Anterior cingulate cortex (tissue), 58 donors: ENCODE data around the gene HACE1.
"Not testable (repeated sequence)": the region's sequence is repeated elsewhere in the genome, so short reads cannot be mapped to it uniquely, and the experiment has no call there.

Experiments used
- DNase-seq, 58 donors: peaks; one replicate each; lab custom pipeline; 2025; lab: John Stamatoyannopoulos, UW

Gene HACE1

DNA sequence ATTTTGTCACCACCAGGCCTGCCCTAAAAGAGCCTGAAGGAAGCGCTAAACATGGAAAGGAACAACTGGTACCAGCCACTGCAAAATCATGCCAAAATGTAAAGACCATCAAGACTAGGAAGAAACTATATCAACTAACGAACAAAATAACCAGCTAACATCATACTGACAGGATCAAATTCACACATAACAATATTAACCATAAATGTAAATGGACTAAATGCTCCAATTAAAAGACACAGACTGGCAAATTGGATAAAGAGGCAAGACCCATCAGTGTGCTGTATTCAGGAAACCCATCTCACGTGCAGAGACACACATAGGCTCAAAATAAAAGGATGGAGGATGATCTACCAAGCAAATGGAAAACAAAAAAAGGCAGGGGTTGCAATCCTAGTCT, 120.6 kb downstream of the HACE1 start:
- DNase-seq = not testable (repeated sequence)

DNA sequence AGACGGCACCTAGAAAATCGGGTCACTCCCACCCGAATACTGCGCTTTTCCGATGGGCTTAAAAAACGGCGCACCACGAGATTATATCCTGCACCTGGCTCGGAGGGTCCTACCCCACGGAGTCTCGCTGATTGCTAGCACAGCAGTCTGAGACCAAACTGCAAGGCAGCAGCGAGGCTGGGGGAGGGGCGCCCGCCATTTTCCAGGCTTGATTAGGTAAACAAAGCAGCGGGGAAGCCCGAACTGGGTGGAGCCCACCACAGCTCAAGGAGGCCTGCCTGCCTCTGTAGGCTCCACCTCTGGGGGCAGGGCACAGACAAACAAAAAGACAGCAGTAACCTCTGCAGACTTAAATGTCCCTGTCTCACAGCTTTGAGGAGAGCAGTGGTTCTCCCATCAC, 122.2 kb downstream of the HACE1 start:
- DNase-seq = not testable (repeated sequence)

DNA sequence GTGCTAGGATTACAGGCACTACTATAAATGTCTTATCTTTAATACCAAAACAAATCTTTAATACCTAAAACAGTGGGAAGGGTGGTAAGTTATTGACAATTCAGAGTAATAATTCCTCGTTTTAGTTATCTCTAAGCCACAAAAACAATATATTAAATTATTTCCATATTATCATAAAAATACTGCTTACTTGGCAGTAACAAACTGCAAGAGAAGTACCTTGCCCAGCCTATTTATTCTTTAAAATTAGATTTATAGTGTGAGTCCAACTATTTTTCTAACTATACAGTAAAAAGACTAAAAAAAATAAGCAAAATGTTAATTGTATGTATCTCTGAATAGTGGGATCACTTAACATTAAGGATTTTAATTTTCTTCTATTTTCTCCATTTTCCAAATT, 123.2 kb downstream of the HACE1 start:
- DNase-seq = no peak

DNA sequence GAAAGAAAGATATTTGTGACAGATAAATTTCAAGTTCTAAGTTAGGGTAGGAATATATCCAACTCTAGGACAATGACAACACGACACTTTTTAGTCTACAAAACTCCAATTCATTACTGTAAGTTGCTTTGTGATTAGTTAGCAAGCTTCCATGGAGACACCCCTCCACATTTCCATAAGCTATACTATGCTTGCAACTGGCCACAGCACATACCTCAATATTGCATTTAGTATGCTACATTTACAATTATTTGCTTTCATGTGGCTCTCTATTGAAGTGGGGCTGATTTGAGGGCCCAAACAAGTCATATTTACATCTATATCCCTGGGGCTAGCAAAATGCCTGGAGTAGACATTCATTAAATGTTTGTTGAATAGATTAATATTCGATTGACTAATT, 129.3 kb downstream of the HACE1 start:
- DNase-seq = no peak

DNA sequence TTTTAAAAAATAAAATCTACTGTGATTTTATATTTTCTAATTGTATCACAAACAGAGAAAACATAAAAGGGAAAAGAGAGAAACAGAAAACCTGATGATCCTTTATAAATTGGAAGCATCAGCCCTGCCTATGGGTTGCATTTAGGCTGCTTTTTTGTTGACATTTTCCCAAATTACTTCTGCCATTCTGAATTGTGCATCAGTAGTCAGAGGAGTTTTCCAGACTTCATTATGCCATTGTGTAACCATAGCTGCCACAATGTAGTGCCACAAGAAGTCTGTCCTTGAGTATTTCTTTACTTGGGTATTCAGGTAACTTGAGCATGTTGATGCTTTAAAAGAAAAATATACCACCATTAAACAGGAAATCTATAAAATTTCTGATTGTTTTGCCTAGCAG, 130.3 kb downstream of the HACE1 start:
- DNase-seq = no peak

DNA sequence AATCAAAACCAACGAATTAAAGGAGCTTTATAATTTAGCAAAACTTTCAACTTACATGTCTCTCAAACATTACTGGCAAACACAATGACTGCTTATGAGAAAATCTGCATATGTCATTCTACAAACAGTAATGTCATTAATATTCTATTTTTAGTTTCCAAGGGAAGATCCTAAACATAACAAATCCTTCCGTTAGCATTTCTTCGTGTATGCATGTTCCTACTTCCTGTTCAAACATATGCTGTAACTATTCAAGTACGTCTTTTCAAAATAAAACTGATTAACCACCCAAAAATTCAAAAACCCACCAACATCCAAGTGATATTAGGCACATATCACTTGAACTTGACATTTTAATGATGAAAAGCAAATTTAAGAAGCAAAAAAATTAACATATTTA, 131.3 kb downstream of the HACE1 start:
- DNase-seq = no peak

DNA sequence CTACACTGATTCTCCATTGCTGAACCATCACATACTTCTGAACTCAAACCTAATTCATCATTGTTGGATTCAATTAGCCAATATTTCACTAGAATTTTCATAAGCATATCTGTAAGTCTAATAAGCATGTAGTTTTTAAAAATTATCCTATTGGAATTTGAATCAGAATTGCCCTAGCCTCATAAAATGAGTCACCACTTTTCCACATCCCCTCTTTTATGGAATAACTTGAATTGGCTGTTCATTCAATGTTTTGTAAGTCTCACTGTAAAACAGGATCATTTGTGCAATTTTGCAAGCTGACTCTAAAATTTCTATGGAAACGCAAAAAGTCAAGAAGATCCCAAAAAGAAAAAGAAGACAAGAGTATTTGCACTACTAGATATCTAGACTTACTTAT, 141.0 kb downstream of the HACE1 start:
- DNase-seq = no peak

DNA sequence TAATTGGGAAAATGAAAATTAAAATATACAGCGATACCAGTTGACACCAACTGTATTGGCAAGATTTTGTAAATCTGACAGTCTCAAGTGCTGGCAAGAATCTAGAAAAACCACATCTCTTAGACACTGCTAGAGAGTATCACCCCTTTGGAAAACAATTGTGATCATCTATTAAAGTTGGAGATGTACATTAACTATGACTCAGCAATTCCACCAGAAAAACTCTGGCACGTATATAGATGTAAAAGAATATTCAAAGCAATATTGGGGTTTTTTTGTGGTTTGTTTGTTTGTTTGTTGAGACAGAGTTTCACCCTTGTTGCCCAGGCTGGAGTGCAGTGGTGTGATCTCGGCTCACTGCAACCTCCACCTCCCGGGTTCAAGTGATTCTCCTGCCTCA, 142.9 kb downstream of the HACE1 start:
- no peak for DNase-seq

DNA sequence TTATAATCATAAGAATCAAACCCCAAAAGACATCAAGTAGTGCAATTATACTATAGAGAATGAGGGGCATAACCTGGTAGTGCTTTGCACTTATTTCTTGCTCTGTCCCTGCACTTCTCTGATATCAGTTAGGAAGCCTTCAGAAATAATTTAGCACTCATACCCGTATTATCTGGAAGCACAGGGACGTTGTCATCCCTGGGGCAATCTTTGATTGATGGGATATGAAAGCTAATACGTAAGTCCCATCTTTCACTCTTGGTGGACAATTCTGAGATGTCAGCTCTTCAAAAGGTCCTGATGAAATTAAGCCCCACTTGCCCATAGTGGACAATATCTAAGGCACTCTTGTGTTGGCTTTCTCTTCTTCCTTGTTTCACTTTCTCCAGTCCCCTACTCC, 144.9 kb downstream of the HACE1 start:
- DNase-seq = no peak

DNA sequence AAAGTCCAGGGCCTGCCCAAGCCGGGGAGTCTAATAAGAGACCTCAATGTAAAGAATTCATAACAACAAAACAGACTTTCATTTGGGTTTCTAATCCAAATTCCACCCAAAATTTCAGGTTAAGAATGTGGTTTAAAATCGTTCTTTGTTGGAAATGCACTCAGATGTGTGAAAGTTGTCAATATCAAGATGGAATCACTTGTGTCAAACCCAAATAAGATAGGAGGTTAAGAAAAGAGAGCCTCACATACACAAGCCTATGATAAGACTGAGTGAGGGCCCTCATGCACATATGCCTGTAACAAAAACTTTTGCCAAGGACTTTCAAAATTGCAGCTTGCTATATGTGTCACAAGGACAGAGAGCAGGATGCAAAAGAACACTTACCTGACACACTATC, 145.7 kb downstream of the HACE1 start:
- no peak for DNase-seq

DNA sequence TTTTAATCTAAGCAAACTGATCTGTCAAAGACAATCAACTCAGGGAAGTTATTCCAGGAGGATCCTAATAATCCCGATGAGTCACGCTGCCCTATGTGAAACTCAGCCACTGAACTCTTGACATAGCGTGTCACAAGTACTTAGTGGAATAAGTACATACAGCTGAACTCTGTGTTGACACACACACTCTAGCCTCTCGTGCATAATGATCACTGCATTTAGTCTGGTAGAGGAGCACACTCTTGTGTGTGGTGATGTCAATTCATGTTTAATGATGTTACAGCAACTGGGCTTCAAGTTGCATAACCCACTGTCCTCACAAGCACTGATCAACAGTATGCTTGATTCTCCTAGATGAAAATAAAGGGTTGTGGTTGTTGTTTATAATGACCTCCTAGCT, 148.3 kb downstream of the HACE1 start:
- no peak for DNase-seq

DNA sequence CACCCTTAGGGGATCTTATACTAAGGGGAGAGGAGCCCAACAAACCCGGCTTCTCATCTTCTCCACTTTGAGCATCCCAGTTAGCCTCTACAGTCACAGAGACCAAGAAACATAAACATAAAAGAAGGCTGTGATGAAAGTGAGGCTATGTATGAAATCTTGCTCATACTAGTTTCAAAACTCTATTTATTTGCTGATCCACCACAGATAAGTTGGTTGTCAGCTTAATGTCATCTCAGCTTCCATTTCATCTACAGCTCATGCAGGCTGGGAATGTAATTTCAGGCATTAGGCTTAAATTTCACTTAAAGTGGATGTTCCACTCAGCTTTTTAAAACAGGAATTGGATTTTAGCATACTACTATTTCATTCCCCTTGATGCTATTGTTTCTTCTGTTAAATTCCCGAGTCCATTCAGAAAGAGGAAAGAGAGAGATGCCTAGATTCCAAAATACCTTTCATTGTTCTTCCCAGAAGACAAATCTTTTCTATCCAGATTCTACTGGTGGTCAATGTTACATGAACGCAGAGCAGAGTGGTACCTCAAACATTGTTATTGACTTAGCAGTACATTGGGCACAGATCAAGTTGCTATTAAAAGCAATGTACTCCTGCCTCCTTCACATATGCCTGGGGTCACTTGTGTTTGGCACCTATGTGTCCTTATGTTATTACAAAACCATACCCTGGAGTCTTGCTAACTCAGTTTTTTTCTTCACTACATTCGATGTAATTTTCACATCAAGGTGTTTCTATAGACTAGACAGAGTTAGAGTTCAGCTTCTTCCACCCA, 149.0 kb downstream of the HACE1 start:
- DNase-seq = no peak

DNA sequence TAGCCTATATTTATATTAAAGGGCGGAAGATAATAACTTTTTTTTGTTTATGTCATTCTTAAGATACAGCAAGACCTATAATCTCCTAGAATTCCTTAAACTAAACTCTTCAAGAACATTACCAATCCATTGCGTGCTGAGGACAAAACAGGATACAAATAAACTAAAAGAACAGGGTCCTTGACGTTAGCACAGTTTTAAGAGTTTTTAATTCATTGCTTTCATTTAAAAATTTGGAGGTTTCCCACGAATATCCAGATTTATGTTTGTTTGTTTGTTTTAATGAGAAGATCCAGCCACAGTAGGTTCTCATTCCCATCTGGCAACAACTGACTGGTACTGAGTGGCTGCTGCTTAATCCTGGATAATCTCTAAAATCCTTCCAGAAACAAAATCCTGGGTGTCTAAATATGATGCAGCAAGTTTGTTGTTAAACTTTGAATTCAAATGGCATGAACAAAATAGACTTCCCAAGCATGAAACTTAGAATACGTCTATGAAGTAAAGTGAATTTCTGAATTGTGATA, 153.7 kb downstream of the HACE1 start:
- no peak for DNase-seq

DNA sequence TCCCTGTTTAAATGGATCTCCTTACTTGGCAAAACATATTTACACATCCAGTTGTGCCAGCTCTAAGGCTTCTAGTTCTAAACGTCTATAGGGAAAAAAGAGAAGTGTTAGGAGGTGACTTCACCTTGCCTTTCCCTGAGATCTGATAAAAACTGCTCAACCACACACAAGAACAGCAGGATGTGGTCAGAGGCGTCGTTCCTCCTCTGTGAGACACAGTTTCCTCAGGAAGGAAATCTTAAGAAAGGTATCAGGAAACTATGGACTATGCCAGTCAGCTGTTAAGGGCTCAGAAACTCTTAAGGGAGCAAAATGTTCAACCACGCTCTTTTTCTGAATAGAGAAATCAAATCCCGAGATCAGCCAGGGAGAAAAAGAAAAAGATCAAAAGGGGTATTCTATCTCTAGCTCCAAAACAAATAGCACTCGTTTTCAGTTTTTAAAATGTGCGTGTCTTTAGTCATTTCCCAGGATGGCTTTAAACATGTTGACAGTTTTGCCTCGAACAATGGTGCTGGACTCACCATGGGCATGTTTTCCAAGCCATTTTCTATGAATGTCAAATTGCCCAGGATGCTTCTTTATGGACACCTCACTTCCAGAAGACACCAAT, 154.5 kb downstream of the HACE1 start:
- DNase-seq = peak in 7 of 58 donors; percentile 1 to 50 (median 5)

DNA sequence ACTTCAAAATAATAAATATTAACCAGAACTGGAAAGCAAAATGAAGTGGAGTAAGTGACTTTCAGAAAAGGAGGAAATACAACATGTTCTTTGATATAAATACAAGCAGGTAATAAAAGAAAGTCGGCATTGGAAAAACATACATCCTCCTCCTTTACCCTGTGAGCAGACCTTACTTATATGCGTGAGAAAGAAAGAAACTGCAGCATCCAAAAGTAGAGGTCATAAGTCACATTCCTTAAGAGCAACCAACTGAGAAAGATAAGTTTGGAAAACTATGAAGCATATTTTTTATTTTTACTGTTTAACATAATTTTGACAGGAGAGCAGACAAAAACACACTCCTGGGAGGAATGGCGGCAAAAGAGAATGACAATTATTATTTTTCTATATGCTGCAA, 155.5 kb downstream of the HACE1 start:
- DNase-seq = no peak

DNA sequence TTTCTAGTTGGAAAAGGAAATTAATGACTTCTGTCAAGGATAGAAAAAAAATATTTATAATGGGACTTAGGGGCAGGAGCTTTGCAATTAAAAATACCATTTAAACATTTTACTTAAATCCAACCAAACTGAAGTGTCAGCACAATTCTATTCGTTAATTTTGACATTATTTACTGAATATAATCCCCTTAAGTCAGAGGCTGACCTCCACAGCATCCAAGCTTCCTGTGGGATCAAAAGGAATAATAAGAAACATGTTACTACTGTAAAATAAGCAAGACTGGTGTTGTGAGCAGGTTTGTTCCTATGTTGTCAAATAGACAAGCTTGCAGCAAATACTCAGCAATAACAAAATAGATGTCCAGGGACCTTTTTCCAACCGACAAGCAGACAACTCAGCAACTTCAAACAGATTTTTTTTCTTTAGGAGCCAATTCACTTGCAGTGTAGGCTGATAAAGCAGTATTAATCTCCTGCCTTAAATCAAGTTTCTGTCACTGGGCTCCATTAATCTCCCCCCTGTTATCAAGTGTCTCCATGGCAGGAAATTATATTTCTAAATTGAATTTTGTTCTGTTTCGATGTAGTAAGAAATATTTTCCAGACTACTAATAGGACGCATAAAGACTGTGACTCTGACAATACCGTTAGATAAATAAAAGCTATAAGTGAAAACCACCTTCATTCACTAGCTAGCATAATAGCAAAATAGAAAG, 157.4 kb downstream of the HACE1 start:
- no peak for DNase-seq

DNA sequence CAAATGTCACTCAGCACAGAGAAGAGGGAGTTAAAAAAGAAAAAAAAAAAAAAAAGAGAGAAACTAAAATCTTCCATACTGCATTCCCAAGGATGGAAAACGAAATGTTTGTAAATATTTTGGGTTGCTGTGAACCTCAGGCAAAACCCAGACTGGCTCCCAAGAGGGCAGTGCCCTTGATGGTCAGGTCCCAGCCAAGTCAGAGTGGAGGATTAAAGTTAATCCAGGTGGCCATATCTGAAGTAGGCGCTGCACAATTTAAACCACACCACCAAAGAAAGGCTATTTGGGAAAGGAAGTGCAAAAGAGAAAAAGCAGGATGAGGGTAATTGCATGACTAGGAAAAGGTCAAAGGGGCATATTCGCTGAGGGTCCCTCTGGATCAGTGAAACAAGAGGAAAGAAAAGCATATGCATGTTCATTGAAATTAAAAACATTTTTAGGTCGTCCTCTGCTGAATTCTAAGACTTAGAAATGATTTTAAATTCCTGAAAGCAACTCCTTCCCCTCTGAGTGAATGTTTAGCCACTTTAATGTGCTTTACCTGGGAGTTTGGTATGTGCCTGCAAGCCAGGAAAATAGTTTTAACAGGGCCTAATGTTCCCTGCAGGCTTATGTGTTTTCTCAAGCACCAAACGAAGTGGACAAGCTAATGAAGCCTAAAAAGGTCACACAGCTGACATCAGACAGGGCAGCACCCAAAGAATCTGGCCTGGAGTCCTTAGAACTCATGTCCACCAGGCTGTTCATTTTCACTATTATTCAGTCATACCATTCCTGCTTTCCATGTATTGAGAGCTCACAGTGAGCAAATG, 159.1 kb downstream of the HACE1 start:
- no peak for DNase-seq

DNA sequence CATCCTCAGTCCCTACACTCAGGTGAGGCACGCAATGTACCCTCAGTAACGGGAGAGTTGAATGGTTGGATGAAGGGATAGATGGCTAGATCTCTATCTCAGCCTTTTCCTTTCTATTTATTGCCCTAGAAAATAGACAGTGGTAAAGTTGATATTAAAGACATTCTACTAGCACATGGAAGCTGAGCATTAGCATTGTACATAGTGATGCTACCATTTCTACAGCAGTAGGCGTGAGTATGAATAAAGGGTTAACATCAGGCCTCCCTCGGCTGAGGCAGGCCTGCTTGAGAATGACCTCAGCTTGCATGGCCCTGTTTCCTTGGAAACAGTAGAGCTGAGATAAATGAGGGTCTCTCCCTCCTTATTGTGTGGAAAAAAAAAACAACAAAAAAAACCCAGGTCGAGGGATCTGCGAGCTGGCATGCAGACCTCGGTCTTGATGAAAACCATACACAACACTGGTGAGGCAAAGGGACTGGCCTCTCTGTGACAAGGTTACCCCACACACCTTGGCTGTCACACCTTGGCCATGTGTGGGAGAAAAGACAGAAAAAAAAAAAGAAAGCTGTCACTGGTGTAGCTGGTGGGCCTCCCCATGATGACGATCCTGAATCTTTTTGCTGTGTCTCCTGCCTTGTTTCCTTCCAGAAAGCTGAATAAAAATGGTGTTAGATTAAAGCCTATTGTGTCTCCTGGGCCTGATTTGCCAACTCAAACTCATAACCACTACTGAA, 160.0 kb downstream of the HACE1 start:
- no peak for DNase-seq

DNA sequence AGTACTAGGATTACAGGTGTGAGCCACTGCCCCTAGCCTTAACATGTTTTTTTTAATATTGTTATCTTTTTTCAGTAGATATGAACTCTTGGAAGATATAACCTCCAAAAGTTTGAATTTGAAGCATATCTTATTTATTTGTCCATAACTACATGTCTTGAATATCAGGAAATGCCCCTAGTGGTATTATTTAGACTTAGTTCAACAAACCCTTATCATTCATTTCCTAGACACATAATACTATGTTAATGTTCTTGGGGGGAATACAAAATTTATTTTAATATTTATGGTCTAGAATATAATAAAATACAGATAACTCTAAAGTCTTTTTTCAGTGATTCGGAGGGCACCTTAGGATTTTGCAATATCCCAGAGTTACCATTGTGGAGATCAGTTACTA, 160.7 kb downstream of the HACE1 start:
- DNase-seq = no peak

DNA sequence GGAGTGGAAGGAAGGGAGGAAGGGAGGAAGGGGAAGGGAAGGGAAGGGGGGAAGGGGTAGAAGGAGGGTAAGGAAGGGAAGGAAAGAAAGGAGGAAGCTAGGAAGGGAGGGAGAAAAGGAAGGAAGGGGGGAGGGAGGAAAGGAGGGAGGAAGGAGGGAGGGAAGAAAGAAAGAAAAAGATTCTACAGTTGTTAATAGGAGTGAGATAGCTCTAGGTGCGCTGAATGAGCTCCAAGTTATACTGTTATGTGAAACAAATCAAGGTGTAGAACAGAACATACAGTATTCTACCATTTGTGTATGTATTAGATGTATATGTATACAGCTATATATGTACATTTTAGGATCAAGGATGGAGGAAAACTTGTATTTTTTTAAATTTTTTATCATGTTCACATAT, 167.7 kb downstream of the HACE1 start:
- no peak for DNase-seq
